ENCODE results near the gene DNAH14. TPM values are rescaled to one million over a fixed set of nuclear protein-coding genes. Genes with fewer than 3 reads are reported as not detected.
"Not testable (repeated sequence)": the region's sequence is repeated elsewhere in the genome, so short reads cannot be mapped to it uniquely, and the experiment has no call there.

Gene DNAH14
- polyA plus RNA-seq, 1 donor, result 4.4 TPM

- DNase-seq, result no peak
These were observed 421.4 kb downstream of the DNAH14 start for GRCh38 chr1:225350872-225351271.

GRCh38 chr1:225354906-225355305 is 425.4 kb downstream of the DNAH14 start:
- DNase-seq, result no peak

GRCh38 chr1:225355863-225356262 is 426.4 kb downstream of the DNAH14 start:
- DNase-seq, result no peak

GRCh38 chr1:225360119-225360518 is 430.6 kb downstream of the DNAH14 start:
- no peak for DNase-seq

GRCh38 chr1:225361176-225361575 is 431.7 kb downstream of the DNAH14 start:
- DNase-seq, result no peak

- no peak for DNase-seq
These were observed 433.3 kb downstream of the DNAH14 start for GRCh38 chr1:225362805-225363204.

- no peak for DNase-seq
These were observed 435.0 kb downstream of the DNAH14 start for GRCh38 chr1:225364439-225364838.

- DNase-seq, result no peak
These were observed 436.5 kb downstream of the DNAH14 start for GRCh38 chr1:225366018-225366417.

GRCh38 chr1:225366552-225366951 is 437.1 kb downstream of the DNAH14 start:
- no peak for DNase-seq

GRCh38 chr1:225368036-225368552 is 438.6 kb downstream of the DNAH14 start:
- no peak for DNase-seq

GRCh38 chr1:225371366-225372010 is 442.0 kb downstream of the DNAH14 start:
- no peak for DNase-seq

GRCh38 chr1:225373155-225373554 is 443.7 kb downstream of the DNAH14 start:
- no peak for DNase-seq

GRCh38 chr1:225374996-225375395 is 445.5 kb downstream of the DNAH14 start:
- DNase-seq, result no peak

- DNase-seq, result no peak
These were observed 449.4 kb downstream of the DNAH14 start for GRCh38 chr1:225378880-225379279.

GRCh38 chr1:225380691-225381090 is 451.2 kb downstream of the DNAH14 start:
- no peak for DNase-seq

GRCh38 chr1:225386860-225387259 is 457.4 kb downstream of the DNAH14 start:
- DNase-seq, result not testable (repeated sequence)

GRCh38 chr1:225388372-225388771 is 458.9 kb downstream of the DNAH14 start:
- no peak for DNase-seq

- no peak for DNase-seq
These were observed 460.4 kb downstream of the DNAH14 start for GRCh38 chr1:225389843-225390242.

GRCh38 chr1:225396357-225396756 is 466.9 kb downstream of the DNAH14 start:
- DNase-seq, result no peak

GRCh38 chr1:225400968-225401367 is 471.5 kb downstream of the DNAH14 start:
- DNase-seq, result no peak

GRCh38 chr1:225406976-225407725 is 477.7 kb downstream of the DNAH14 start:
- no peak for DNase-seq

- no peak for DNase-seq
These were observed 478.3 kb downstream of the DNAH14 start for GRCh38 chr1:225407755-225408154.

- no peak for DNase-seq
These were observed 478.8 kb downstream of the DNAH14 start for GRCh38 chr1:225408249-225408648.

GRCh38 chr1:225409051-225409450 is 479.6 kb downstream of the DNAH14 start:
- DNase-seq, result no peak
